NCI-H2081 treated with DMSO at 0.1 percent for 48 hours (cell line): ENCODE results near the gene PALLD.

ENCODE experiments used
- DNase-seq: peaks from one replicate; lab custom pipeline; 2025; lab: John Stamatoyannopoulos, UW

The PALLD gene

GRCh38 chr4:168623011-168623410 lies 126.2 kb downstream of the PALLD start:
- DNase-seq = no peak

GRCh38 chr4:168623484-168623883 lies 126.6 kb downstream of the PALLD start:
- DNase-seq = no peak

GRCh38 chr4:168628251-168628650 lies 131.4 kb downstream of the PALLD start:
- DNase-seq = no peak

GRCh38 chr4:168629566-168629965 lies 132.7 kb downstream of the PALLD start:
- no peak for DNase-seq

- DNase-seq = no peak
These were observed 133.8 kb downstream of the PALLD start for GRCh38 chr4:168630445-168631187.

GRCh38 chr4:168631241-168632162 lies 134.7 kb downstream of the PALLD start:
- peak; percentile 10 for DNase-seq

GRCh38 chr4:168632301-168632725 lies 135.5 kb downstream of the PALLD start:
- DNase-seq = no peak

GRCh38 chr4:168633064-168633463 lies 136.2 kb downstream of the PALLD start:
- DNase-seq = no peak

- no peak for DNase-seq
These were observed 136.6 kb downstream of the PALLD start for GRCh38 chr4:168633496-168633895.

GRCh38 chr4:168634276-168634802 lies 137.5 kb downstream of the PALLD start:
- no peak for DNase-seq

GRCh38 chr4:168636040-168636439 lies 139.2 kb downstream of the PALLD start:
- DNase-seq = no peak

- DNase-seq = no peak
These were observed 139.8 kb downstream of the PALLD start for GRCh38 chr4:168636506-168637196.

GRCh38 chr4:168637872-168638756 lies 141.3 kb downstream of the PALLD start:
- DNase-seq = no peak

GRCh38 chr4:168639914-168640313 lies 143.1 kb downstream of the PALLD start:
- DNase-seq = no peak

GRCh38 chr4:168641811-168642140 lies 144.9 kb downstream of the PALLD start:
- DNase-seq = no peak

GRCh38 chr4:168642591-168642990 lies 145.7 kb downstream of the PALLD start:
- DNase-seq = no peak

GRCh38 chr4:168643111-168643795 lies 146.4 kb downstream of the PALLD start:
- DNase-seq = no peak

- DNase-seq = no peak
These were observed 146.9 kb downstream of the PALLD start for GRCh38 chr4:168643796-168644159.

- DNase-seq = peak; percentile 43
These were observed 149.3 kb downstream of the PALLD start for GRCh38 chr4:168646001-168646768.
